Type B pancreatic cell (in vitro differentiated cells): Measurements from ENCODE around the gene KCNF1. TPM values are rescaled to one million over a fixed set of nuclear protein-coding genes. Genes with fewer than 3 reads are reported as not detected.
A peak's percentile ranks its signal among the peaks of the same experiment; 100 is the strongest.

Experiments used
- DNase-seq: peaks from one replicate; pipeline ENCODE4 v3.0.0; 2021; ENCODE audit warnings: mixed read lengths; ENCODE audit not compliant: unreplicated experiment; ENCODE audit errors: extremely low spot score
- H3K27ac Mint-ChIP-seq: 2 replicates; pipeline ENCODE4 v1.8.0; 2021; ENCODE audit warnings: mild to moderate bottlenecking, mixed read lengths
- H3K27me3 Mint-ChIP-seq: 2 replicates; pipeline ENCODE4 v1.8.0; 2021; ENCODE audit warnings: mixed read lengths
- H3K36me3 Mint-ChIP-seq: 2 replicates; pipeline ENCODE4 v1.8.0; 2021; ENCODE audit warnings: mixed read lengths
- H3K4me1 Mint-ChIP-seq: one replicate; pipeline ENCODE4 v1.8.0; 2021; ENCODE audit warnings: mixed read lengths; ENCODE audit not compliant: unreplicated experiment
- H3K4me3 Mint-ChIP-seq: 2 replicates; pipeline ENCODE4 v1.8.0; 2021; ENCODE audit warnings: mild to moderate bottlenecking, mixed read lengths
- H3K9me3 Mint-ChIP-seq: 2 replicates; pipeline ENCODE4 v1.8.0; 2021; ENCODE audit warnings: mixed read lengths
- total RNA-seq: library from RNA; stranded (reverse); gene quantifications from 2 replicates; pipeline ENCODE4 v1.2.1, GENCODE V29; 2021; ENCODE audit warnings: low replicate concordance
- TF ChIP-seq, protein P1 (sequence below): fragments of 200-600 bp; sonication (generic); conservative IDR thresholded peaks from 2 replicates; pipeline ENCODE4 v1.5.0; 2021; ENCODE audit warnings: antibody characterized with exemption, mild to moderate bottlenecking

Gene KCNF1
- total RNA-seq, 1 donor from 2014 or later, result 3.6 TPM

DNA sequence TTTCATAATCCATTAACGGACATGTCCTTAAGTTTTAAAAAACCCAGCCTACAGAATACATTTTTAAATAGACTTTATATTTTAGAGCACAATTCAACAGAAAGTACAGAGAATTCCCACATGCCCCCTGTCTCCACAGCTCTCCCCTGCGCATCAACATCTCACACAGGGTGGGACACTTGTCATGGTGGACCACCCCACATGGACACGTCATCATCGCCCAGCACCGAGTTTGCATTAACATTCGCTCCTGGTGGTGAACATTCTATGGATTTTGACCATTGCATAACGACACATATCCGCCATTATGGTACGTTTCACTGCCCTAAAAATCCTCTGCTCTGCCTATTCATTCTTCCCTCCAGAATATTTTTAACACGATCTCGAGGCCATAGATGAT lies 1.1 kb upstream of the KCNF1 start:
- H3K9me3 Mint-ChIP-seq, result no peaks in the 10 kb centered on the region
- H3K27ac Mint-ChIP-seq, result no peak overlapping the region
- peak overlapping the region; percentile 69 for H3K4me3 Mint-ChIP-seq
- DNase-seq, result no peak
- TF ChIP-seq, protein P1, sequence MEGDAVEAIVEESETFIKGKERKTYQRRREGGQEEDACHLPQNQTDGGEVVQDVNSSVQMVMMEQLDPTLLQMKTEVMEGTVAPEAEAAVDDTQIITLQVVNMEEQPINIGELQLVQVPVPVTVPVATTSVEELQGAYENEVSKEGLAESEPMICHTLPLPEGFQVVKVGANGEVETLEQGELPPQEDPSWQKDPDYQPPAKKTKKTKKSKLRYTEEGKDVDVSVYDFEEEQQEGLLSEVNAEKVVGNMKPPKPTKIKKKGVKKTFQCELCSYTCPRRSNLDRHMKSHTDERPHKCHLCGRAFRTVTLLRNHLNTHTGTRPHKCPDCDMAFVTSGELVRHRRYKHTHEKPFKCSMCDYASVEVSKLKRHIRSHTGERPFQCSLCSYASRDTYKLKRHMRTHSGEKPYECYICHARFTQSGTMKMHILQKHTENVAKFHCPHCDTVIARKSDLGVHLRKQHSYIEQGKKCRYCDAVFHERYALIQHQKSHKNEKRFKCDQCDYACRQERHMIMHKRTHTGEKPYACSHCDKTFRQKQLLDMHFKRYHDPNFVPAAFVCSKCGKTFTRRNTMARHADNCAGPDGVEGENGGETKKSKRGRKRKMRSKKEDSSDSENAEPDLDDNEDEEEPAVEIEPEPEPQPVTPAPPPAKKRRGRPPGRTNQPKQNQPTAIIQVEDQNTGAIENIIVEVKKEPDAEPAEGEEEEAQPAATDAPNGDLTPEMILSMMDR, result no peak
- H3K36me3 Mint-ChIP-seq, result no peaks in the 10 kb centered on the region
- peaks cover 53% of the 10 kb centered on the region for H3K27me3 Mint-ChIP-seq
- H3K4me1 Mint-ChIP-seq, result peaks cover 19% of the 10 kb centered on the region

DNA sequence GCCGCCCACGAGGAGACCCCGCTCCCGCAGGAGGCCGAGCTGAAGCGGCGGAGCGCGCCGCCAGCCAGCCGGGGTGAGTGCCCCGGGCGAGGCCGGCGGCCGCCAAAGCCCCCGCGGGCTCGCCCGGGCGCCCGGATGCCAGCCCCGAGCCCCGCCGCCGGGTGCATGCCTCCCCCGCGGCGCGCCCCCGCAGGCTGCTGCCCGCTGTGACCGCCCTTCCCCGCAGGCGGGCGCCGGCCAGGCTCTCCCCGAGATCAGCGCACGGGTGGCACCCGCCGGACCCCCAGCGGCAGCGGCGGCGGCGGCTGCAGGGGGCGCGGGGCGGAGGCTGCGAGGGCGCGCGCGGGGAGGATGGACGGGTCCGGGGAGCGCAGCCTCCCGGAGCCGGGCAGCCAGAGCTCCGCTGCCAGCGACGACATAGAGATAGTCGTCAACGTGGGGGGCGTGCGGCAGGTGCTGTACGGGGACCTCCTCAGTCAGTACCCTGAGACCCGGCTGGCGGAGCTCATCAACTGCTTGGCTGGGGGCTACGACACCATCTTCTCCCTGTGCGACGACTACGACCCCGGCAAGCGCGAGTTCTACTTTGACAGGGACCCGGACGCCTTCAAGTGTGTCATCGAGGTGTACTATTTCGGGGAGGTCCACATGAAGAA lies 470 bp downstream of the KCNF1 start:
- DNase-seq, result no peak
- Mint-ChIP-seq H3K4me3 (peak overlapping the region; percentile 83), H3K36me3 (no peaks in the 10 kb centered on the region), H3K27me3 (peaks cover 64% of the 10 kb centered on the region), H3K4me1 (peaks cover 25% of the 10 kb centered on the region), H3K9me3 (no peaks in the 10 kb centered on the region), H3K27ac (no peak overlapping the region)
- TF ChIP-seq, protein P1, result peak; percentile 1

DNA sequence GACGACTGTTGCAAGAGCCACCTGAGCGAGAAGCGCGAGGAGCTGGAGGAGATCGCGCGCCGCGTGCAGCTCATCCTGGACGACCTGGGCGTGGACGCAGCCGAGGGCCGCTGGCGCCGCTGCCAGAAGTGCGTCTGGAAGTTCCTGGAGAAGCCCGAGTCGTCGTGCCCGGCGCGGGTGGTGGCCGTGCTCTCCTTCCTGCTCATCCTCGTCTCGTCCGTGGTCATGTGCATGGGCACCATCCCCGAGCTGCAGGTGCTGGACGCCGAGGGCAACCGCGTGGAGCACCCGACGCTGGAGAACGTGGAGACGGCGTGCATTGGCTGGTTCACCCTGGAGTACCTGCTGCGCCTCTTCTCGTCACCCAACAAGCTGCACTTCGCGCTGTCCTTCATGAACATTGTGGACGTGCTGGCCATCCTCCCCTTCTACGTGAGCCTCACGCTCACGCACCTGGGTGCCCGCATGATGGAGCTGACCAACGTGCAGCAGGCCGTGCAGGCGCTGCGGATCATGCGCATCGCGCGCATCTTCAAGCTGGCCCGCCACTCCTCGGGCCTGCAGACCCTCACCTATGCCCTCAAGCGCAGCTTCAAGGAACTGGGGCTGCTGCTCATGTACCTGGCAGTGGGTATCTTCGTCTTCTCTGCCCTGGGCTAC lies 1.2 kb downstream of the KCNF1 start:
- peaks cover 68% of the 10 kb centered on the region for H3K27me3 Mint-ChIP-seq
- peak overlapping the region; percentile 78 for H3K4me3 Mint-ChIP-seq
- H3K36me3 Mint-ChIP-seq, result no peaks in the 10 kb centered on the region
- H3K4me1 Mint-ChIP-seq, result peaks cover 25% of the 10 kb centered on the region
- no peak for DNase-seq
- no peaks in the 10 kb centered on the region for H3K9me3 Mint-ChIP-seq
- TF ChIP-seq, protein P1, result no peak
- peak overlapping the region; percentile 58 for H3K27ac Mint-ChIP-seq

DNA sequence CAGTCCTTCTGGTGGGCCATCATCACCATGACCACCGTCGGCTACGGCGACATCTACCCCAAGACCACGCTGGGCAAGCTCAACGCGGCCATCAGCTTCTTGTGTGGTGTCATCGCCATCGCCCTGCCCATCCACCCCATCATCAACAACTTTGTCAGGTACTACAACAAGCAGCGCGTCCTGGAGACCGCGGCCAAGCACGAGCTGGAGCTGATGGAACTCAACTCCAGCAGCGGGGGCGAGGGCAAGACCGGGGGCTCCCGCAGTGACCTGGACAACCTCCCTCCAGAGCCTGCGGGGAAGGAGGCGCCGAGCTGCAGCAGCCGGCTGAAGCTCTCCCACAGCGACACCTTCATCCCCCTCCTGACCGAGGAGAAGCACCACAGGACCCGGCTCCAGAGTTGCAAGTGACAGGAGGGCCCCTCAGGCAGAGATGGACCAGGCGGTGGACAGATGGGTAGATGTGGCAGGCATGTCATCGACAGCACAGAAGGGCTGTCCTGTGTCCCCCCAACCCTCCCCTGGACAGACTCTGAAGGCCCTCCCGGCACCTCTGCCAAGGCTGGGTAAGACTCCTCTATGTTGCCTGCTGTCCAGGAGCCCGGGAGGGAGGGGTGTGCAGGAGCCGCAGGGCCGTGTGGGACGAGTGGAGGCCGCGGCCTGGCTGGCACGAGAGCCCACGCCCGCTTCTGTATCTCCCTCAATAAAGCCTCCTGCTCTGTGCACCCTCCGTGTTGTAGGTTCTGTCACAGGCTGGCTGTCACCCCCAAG lies 2.0 kb downstream of the KCNF1 start:
- no peak overlapping the region for H3K27ac Mint-ChIP-seq
- H3K9me3 Mint-ChIP-seq, result no peaks in the 10 kb centered on the region
- peak overlapping the region; percentile 77 for H3K4me3 Mint-ChIP-seq
- no peak for DNase-seq
- no peaks in the 10 kb centered on the region for H3K36me3 Mint-ChIP-seq
- H3K27me3 Mint-ChIP-seq, result peaks cover 70% of the 10 kb centered on the region
- H3K4me1 Mint-ChIP-seq, result peaks cover 22% of the 10 kb centered on the region
- TF ChIP-seq, protein P1, result no peak

DNA sequence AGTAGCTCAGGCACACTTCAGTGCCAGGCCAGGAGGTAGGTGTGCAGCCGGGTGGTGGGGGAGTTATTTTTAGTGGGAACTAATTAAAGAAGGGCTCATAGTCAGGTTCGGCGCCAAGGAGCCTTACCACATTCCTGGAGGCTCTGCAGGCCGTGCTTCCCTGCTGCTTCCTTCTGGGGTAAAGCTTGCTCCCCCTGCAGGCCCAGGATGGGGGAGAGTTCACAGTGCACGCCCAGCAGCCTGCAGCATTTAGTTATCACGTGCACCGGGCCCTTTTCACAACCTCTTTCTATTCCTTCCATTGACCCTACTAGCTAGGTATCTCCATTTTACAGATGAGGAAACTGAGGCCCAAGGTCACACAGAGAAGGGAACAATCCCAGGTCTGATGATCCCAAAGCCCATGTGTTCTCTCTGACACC lies 2.5 kb downstream of the KCNF1 start:
- Mint-ChIP-seq H3K9me3 (no peaks in the 10 kb centered on the region), H3K27me3 (peaks cover 73% of the 10 kb centered on the region), H3K27ac (no peak overlapping the region), H3K36me3 (no peaks in the 10 kb centered on the region), H3K4me3 (peak overlapping the region; percentile 28), H3K4me1 (peaks cover 16% of the 10 kb centered on the region)
- DNase-seq, result no peak
- TF ChIP-seq, protein P1, result peak; percentile 38
